Peyer's patch (tissue), 4 donors: ENCODE results near the gene SUGP1. TPM values are rescaled to one million over a fixed set of nuclear protein-coding genes. Genes with fewer than 3 reads are reported as not detected.

Source experiments
- DNase-seq, 3 donors: peaks; one replicate each; pipeline ENCODE4 v3.0.0-alpha.2; 2017 to 2019
- H3K27ac ChIP-seq, 4 donors: fragments of 200-600 bp; sonication (generic); one replicate each; pipeline ENCODE4 v1.5.1; 2016 to 2019
- H3K27me3 ChIP-seq, 2 donors: fragments of 200-600 bp; sonication (generic); one replicate each; pipeline ENCODE4 v1.5.1; 2019
- H3K36me3 ChIP-seq, 3 donors: fragments of 200-600 bp; sonication (generic); one replicate each; pipeline ENCODE4 v1.5.1; 2016 to 2019
- H3K4me1 ChIP-seq, 4 donors: fragments of 200-600 bp; sonication (generic); one replicate each; pipeline ENCODE4 v1.5.1; 2016 to 2019
- H3K4me3 ChIP-seq, 4 donors: fragments of 200-600 bp; sonication (generic); 1 replicate in 3 of 4; 2 replicates in 1 of 4; pipeline ENCODE4 v1.5.1; 2016 to 2019; ENCODE audit warnings: mild to moderate bottlenecking in 1 of 4
- H3K9me3 ChIP-seq, 4 donors: fragments of 200-600 bp; sonication (generic); one replicate each; pipeline ENCODE4 v1.5.1; 2016 to 2019; ENCODE audit warnings: mild to moderate bottlenecking in 1 of 4
- POLR2A ChIP-seq, 2 donors: fragments of 450-650 bp; IDR thresholded peaks; one replicate each; pipeline ENCODE4 v1.5.1; 2017; ENCODE audit warnings: antibody characterized with exemption in 2 of 2, mild to moderate bottlenecking in 2 of 2, moderate library complexity in 2 of 2
- total RNA-seq, 4 donors: library from RNA; depleted of rRNA; stranded (reverse); fragments of >200 nt; gene quantifications; one replicate each; pipeline ENCODE4 v1.1.0, GENCODE V29; 2016
- TF ChIP-seq, protein P1 (sequence below), 6 experiments: fragments of 450-650 bp in 4 of 6; fragments of 200-600 bp in 2 of 6; sonication (generic) in 1 of 6; IDR thresholded peaks; one replicate each; pipeline ENCODE4 v1.5.1; 2017 to 2019; ENCODE audit warnings: antibody characterized with exemption in 6 of 6, mild to moderate bottlenecking in 3 of 6, moderate library complexity in 1 of 6

SUGP1 gene
- total RNA-seq, 4 donors from 2014 or later: 49.5 to 58.6 (median 55.2) TPM

DNA sequence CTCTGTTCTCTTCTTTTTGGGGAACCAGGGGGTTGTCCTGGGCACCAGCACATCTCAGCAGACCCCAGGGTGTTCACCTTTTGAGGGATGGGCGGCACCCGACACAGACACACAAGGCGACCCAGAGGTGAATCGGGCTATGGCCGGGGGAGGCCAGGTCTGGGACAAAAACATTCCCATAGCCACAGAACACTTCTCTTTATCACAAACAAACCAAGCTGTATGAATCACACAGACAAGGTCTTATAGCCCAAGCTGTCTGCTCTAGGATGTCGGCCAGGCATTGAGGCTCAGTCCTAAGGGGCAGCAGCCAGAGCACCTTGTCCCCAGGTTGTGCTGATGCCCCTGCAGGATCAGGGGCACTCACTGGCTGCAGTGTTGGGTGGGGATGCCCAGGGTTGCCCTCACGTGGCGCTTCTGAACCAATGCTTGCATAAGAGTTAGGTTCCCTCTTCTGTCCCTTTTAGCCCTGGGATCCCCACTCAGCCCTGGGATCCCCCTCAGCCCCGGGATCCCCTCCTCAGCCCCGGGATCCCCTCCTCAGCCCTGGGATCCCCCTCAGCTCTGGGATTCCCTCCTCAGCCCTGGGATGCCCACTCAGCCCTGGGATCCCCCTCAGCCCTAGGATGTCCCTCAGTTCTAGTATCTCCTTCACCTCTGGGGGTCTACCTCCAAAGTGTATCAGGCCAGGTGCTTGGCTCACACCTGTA, 27.2 kb upstream of the SUGP1 start:
- Histone ChIP-seq H3K4me3 (no peak overlapping the region), H3K4me1 (no peaks in the 10 kb centered on the region), H3K36me3 (peaks cover 0 to 97% (median 3%) of the 10 kb centered on the region in 3 donors), H3K27me3 (no peaks in the 10 kb centered on the region), H3K9me3 (no peaks in the 10 kb centered on the region), H3K27ac (no peak overlapping the region)
- TF ChIP-seq POLR2A (IDR thresholded peaks at IDR 0.05): no peak
- TF ChIP-seq, protein P1, sequence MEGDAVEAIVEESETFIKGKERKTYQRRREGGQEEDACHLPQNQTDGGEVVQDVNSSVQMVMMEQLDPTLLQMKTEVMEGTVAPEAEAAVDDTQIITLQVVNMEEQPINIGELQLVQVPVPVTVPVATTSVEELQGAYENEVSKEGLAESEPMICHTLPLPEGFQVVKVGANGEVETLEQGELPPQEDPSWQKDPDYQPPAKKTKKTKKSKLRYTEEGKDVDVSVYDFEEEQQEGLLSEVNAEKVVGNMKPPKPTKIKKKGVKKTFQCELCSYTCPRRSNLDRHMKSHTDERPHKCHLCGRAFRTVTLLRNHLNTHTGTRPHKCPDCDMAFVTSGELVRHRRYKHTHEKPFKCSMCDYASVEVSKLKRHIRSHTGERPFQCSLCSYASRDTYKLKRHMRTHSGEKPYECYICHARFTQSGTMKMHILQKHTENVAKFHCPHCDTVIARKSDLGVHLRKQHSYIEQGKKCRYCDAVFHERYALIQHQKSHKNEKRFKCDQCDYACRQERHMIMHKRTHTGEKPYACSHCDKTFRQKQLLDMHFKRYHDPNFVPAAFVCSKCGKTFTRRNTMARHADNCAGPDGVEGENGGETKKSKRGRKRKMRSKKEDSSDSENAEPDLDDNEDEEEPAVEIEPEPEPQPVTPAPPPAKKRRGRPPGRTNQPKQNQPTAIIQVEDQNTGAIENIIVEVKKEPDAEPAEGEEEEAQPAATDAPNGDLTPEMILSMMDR (IDR thresholded peaks at IDR 0.05): no peak
- no peak for DNase-seq

DNA sequence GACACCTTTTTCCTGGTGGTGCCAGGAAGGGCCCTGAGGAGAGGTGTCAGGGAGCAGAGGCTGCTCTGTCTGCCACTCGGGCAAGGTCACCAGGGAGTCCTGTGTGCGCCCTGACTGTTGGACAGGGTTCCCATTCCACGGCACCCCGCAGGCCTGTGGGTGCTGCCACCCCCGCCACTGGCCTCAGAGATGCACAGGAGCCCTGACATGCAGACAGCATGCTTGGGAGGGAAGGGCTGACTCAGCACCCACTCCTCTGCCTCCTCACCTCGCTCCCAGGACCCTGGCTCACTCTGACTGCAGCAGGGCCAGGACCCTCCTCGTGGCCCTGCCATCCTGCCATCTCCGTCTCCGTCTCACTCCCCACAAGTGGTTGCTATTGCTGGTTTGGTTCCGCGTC, 25.7 kb upstream of the SUGP1 start:
- Histone ChIP-seq H3K4me1 (no peaks in the 10 kb centered on the region), H3K4me3 (no peak overlapping the region), H3K27me3 (no peaks in the 10 kb centered on the region), H3K36me3 (peaks cover 0 to 97% (median 3%) of the 10 kb centered on the region in 3 donors), H3K27ac (no peak overlapping the region), H3K9me3 (no peaks in the 10 kb centered on the region)
- DNase-seq: no peak
- TF ChIP-seq, protein P1 (IDR thresholded peaks at IDR 0.05): no peak
- no peak for TF ChIP-seq POLR2A (IDR thresholded peaks at IDR 0.05)

DNA sequence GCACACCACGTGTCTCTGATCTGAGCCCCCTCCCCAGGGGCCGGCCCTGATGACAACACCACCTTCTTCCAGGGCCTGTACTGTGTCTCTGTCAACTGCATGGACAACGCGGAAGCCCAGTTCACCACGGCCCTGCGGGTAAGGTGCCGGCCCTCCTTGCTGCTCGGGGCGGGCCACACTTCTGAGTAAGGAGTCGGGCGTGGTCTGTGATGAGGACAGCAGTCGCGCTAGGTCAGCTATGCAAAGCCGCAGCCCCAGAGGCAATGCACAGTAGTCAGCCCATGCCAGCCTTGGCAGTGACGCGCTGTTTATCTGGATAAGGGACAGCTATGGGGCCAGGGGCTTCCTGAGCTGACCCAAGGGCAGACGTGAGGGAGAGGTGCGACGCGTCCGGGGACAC, 24.9 kb upstream of the SUGP1 start:
- no peaks in the 10 kb centered on the region for H3K27me3 ChIP-seq
- peaks cover 0 to 99% (median 3%) of the 10 kb centered on the region in 3 donors for H3K36me3 ChIP-seq
- TF ChIP-seq, protein P1 (IDR thresholded peaks at IDR 0.05): no peak
- TF ChIP-seq POLR2A (IDR thresholded peaks at IDR 0.05): no peak
- no peaks in the 10 kb centered on the region for H3K4me1 ChIP-seq
- no peaks in the 10 kb centered on the region for H3K9me3 ChIP-seq
- no peak overlapping the region for H3K27ac ChIP-seq
- H3K4me3 ChIP-seq: no peak overlapping the region
- no peak for DNase-seq

DNA sequence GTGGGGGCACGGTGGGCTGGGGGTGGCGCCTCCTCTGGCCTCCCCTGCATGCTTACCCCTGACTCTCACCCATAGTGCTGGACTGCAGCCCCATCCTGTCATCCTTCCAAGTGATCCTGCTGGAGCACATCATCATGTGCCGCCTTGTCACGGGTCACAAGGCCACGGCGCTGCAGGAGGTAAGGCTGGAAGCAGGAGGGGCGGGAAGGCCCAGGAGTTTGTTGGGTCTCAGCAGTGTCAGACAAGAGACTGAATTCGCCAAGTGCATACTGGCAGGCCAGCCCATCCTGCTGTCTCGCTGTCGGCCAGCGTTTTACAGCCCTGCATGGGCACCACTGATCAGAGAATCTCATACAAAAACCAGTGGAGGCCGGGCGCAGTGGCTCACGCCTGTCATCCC, 23.5 kb upstream of the SUGP1 start:
- H3K9me3 ChIP-seq: no peaks in the 10 kb centered on the region
- TF ChIP-seq, protein P1 (IDR thresholded peaks at IDR 0.05): no peak
- no peak for TF ChIP-seq POLR2A (IDR thresholded peaks at IDR 0.05)
- peaks cover 0 to 100% (median 0%) of the 10 kb centered on the region in 3 donors for H3K36me3 ChIP-seq
- H3K4me1 ChIP-seq: no peaks in the 10 kb centered on the region
- H3K27me3 ChIP-seq: no peaks in the 10 kb centered on the region
- H3K27ac ChIP-seq: no peak overlapping the region
- DNase-seq: no peak
- no peak overlapping the region for H3K4me3 ChIP-seq

DNA sequence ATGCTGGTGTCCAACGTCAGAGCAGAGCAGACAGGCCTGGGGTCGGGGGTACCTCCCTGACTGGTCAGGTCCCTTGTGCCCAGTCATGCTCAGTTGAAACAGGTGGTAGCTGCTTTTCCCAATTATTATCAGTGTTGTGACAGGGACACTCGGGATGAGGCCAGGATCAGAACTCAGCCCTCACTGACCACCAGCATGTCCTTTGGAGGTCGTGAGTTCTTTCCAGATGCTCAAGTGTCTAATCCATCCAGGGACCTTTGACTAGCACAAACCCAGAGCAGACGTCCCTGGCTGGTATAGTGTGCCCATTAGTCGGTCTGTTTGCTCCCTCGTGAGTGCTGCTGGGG, 22.7 kb upstream of the SUGP1 start:
- no peak for DNase-seq
- peaks cover 0 to 100% (median 0%) of the 10 kb centered on the region in 3 donors for H3K36me3 ChIP-seq
- no peaks in the 10 kb centered on the region for H3K4me1 ChIP-seq
- no peak overlapping the region for H3K27ac ChIP-seq
- TF ChIP-seq, protein P1 (IDR thresholded peaks at IDR 0.05): no peak
- no peak for TF ChIP-seq POLR2A (IDR thresholded peaks at IDR 0.05)
- no peak overlapping the region for H3K4me3 ChIP-seq
- H3K9me3 ChIP-seq: no peaks in the 10 kb centered on the region
- no peaks in the 10 kb centered on the region for H3K27me3 ChIP-seq
